HG03064 (cell line): ENCODE data around the gene REXO4.
"Not testable (repeated sequence)": the region's sequence is repeated elsewhere in the genome, so short reads cannot be mapped to it uniquely, and the experiment has no call there.

Experiments used
- ATAC-seq: cut with Tn5 transposase; IDR thresholded peaks from one replicate; pipeline ENCODE4 v1.9.1; 2021; ENCODE audit warnings: low read depth; ENCODE audit not compliant: unreplicated experiment

The REXO4 gene

DNA sequence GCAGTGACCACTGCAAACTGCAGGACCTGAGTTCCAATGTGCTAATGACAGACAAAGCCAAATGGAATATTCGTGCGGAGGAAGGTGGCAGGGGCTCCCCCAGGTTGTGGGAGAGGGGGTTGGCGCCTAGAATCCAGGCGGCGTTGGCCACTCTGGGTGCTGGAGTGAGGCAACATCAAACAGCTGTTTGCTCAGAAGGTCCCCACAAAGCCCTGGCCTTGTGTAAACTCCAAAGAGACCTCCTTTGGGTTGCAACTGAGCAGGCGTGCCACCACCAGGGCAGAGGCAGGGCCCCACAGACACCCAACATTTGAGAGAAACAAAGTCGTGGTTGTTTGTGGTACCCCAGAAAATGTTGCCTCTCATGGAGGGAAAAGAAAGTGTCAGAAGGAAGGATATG lies 27.1 kb downstream of the REXO4 start:
- ATAC-seq, result no peak

DNA sequence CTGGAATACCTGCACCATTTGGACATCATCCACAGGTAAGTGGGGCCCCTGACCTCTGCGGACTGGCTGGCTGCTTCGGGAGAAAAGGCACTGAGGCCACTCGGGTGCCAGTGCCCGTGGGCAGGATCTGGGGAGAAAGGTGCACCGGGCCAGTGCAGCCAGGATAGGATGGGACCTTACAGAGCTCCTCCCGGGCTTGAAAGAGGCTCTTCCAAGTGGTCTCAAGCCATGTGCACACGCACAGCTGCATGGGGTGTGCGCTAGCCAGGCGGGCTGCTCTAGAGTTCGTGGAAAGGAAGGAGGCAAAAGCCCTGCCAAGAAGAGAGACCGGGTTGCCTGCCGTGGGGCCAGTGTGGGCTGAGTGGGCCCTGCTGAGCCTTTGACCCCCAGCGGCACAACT lies 28.2 kb downstream of the REXO4 start:
- no peak for ATAC-seq

DNA sequence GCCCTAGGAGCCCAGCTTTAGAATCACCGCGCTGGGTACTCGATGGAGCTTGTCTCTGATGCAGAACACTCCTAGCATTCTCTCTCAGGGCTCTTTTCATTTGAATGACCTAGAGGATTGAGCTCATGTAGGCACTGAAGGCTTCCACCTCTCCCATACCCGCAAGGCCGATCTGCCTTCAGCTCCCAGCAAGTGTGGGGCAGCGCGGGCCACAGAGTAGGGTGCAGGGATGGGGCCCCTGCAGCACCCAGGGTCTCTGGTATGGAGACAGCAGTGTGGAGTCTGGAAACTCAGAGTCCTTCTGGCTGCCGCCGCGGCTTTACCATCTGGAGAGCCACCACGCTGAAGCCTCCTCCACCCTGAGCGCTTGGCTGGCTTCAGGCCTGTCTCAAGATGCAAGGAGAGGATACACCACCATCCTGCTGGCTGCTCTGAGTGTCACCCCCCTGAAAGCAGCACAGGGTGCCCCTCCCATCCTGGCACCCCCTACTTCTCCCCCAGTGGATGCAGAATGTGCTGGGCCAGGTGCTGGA lies 28.7 kb downstream of the REXO4 start:
- ATAC-seq, result no peak

DNA sequence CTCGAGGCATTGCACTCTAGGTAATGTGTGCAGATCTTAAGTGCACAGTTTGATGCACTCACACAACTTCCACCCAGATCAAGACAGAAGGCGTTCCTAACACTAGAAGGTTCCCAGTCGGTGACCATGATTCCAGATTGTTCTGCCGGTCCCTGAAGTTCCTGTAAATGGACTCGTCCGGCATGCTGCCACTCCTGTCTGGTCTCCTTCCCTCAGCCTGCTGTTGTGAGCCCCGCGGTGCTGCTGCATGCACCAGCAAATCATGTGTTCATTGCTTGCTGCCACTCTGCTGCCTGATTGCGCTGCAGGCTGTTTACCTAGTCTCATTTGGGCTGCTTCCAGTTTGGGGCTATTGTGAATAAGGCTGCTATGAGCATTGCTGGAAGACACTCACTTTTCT lies 30.1 kb downstream of the REXO4 start:
- no peak for ATAC-seq

DNA sequence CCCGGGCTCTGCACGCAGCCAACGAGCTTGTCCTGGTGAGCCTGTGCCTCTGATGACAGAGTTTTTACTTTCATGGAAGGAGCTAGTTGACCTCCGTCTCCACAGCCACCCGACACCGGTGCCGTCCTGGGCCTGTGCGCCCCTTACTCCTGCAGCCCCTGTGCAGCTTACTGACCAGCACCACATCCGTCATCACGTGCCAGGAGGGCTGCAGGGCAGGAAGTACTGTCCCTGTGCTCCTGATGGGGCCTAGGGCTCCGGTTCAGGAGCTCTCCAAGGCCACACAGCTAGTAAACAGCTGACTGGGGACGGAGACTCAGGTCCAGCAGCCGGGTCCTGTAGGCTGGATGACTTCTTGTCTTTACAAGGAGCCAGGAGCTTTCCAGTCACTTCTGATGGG lies 31.5 kb downstream of the REXO4 start:
- ATAC-seq, result no peak

DNA sequence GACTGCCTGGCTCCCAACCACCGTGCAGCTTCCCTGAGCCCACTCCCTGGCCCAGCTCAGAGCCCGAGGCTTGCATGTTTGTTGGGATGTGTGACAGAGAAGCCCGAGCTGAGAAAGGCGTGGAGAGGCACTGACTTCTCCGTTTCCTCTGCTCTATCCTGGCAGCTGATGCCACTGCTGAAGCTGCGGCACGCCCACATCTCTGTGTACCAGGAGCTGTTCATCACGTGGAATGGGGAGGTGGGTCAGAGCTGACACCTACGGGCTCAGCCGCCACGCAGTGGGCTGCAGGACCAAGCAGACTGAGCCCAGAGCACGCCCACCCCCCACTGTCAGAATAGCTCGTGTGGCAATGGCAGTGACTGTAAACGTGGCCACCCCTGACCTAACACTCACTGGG lies 32.4 kb downstream of the REXO4 start:
- ATAC-seq, result no peak

DNA sequence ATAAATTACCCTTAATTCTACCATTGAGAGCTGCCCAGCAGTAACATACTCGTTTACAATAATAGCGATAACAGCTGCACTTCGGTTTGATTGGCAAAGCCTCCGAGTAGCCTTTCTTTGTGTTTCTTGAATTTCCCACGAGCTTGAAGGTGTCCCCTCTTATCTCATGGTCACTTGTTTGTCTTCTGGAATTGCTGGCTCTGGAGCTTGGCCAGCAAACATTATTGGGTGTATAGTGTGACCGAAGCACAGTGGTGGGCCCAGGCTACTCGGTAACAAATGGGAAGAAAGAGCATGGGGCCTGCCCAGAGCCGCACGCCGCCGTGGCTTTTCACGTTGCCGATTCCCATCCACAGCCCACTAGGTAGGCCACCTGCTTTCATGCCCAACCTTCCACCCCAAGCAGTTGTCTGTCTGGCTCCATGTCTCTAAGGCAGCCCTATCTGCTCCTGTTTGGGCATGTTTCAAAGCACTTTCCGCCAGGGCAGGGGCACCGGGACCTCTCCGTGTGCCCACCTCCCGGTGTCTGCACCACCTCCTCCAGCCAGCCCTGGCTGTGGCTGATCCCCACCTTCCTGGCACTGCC lies 33.0 kb downstream of the REXO4 start:
- ATAC-seq, result no peak

DNA sequence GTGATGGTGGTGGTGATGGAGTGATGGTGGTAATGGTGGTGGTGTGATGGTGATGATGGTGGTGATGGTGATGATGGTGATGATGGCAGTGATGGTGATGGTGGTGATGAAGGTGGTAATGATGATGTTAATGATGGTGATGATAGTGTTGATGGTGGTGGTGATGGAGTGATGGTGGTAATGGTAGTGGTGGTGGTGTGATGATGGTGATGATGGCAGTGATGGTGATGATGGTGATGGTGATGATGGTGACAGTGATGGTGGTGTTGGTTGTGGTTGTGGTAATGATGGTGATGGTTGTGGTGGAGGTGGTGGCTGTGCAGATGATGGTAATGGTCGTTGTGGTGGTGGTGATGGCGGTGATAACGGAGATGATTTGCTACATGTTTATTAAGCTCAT lies 34.4 kb downstream of the REXO4 start:
- ATAC-seq, result no peak

DNA sequence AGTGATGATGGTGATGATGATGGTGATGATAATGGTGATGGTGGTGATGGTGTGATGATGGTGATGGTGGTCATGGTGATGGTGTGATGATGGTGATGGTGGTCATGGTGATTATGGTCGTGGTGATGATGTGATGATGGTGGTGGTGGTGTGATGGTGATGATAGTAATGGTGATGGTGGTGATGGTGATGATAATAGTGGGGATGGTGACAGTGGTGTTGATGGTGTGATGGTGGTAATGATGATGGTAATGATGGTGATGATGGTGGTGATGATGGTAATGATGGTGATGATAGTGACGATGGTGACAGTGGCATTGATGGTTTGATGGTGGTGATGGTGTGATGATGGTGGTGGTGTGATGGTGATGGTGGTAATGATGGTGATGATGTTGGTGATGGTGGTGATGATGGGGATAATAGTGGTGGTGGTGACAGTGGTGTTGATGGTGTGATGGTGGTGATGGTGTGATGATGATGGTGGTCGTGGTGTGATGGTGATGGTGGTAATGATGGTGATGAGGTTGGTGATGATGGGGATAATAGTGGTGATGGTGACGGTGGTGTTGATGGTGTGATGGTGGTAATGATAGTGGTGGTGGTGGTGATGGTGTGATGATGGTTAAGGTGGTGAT lies 35.2 kb downstream of the REXO4 start:
- no peak for ATAC-seq

DNA sequence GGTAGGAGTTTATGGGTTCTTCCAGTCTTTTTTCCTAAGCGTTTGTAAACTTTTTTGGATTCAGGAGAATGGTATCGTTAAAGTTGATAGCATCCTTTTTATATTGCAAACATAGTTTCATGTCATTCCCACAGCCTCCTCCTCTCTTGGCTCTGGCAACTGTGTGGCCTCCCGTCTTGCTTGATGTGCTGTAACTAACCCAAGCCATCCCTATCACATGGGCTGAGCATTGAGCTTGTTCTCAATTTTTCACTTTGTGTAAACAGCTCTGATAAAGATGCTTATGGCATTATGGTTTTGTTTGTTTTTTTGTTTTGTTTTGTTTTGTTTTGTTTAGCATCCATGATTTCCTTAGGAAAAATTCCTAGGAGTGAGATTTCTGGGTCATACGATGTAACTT lies 37.1 kb downstream of the REXO4 start:
- no peak for ATAC-seq

DNA sequence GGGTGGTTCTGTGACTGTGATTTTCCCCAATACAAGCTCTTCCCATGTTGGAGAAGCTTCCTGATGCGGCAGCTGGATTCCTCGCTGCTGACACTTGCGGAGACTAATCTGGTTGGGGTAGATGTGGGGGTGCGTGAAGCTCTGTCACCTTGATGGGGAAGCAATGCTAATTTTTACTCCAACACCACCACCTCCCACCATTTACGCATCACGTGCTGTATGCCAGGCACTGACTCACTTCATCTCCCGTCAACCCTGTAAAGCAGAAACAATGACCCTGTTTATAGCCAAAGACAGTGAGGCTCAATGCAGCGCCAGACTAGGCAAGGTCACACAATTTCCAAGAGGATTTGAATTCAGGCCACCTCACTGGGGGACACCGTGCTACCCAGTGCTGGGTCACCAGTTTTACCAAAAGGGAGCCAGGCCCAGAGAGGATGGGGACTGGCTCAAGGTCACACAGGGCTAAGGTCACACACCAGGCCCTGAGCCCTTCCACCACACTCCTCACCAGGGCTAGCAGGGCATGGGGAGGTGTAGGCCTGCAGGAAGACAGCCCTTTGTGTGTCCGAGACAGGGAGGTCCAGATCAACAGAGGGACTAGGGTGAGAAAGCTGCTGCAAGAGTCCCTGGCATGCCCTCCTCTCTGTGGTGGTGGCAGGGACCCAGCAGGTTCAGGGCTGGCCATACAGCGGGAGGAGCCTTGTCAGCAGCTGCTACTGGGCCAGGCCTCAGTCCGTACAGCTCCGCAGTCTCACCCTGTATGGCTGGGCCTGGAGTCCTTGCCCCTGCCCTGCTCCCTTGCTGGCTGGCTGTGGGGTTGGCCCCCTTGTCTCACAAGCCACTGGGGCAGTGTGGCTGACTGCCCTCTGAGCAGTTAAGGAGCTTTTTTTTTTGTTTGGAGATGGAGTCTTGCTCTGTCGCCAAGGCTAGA lies 38.4 kb downstream of the REXO4 start:
- no peak for ATAC-seq

DNA sequence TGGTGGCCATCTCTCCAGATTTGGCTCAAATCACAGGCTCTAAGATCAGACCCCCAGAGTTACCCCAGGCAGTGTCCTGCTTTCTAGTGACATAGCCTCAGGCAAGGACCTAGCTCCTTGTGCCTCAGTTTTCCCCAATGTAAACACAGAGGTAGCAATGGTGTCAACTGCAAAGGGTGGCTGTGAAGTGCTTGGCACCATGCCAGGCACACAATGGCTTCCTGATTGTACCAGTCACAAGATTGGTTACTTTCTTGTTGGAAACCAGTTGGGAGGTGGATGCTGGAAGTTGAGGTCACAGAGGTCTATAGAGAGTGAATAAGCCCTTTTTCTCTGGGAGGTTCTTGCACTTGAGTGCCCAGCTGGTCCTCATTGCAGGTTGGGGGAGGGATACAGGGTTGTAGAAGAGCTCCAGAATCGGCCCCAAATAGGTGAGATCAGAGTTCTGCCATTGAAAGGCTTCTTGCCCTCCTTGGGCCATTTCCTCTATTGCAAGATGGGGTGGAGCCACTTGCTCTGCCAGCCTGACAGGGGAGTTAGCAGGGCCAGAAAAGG lies 39.3 kb downstream of the REXO4 start:
- ATAC-seq, result no peak

DNA sequence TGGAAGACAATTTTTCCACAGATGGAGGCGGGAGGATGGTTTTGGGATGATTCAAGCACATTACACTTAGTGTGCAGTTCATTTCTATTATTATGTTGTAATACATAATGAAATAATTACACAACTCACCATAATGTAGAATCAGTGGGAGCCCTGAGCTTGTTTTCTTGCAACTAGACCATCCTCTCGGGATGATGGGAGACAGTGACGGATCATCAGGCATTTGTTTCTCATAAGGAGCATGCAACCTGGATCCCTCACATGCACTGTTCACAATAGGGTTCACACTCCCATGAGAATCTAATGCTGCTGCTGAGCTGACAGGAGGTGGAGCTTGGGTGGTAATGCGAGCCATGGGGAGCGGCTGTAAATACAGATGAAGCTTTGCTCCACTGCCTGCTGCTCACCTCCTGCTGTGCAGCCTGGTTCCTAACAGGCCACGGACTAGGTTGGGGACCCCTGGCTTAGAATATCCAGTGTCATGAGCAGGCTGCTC lies 40.0 kb downstream of the REXO4 start:
- no peak for ATAC-seq

DNA sequence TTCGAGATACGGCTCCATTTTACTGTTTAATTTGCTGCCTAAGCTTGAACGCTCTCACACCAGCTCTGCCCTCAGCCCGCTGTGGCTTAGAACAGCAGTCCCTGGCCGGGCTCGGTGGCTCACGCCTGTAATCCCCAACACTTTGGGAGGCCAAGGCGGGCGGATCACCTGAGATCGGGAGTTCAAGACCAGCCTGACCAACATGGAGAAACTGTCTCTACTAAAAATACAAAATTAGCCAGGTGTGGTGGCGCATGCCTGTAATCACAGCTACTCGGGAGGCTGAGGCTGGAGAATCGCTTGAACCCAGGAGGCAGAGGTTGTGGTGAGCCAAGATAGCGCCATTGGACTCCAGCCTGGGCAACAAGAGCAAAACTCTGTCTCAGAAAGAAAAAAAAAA lies 40.5 kb downstream of the REXO4 start:
- not testable (repeated sequence) for ATAC-seq

DNA sequence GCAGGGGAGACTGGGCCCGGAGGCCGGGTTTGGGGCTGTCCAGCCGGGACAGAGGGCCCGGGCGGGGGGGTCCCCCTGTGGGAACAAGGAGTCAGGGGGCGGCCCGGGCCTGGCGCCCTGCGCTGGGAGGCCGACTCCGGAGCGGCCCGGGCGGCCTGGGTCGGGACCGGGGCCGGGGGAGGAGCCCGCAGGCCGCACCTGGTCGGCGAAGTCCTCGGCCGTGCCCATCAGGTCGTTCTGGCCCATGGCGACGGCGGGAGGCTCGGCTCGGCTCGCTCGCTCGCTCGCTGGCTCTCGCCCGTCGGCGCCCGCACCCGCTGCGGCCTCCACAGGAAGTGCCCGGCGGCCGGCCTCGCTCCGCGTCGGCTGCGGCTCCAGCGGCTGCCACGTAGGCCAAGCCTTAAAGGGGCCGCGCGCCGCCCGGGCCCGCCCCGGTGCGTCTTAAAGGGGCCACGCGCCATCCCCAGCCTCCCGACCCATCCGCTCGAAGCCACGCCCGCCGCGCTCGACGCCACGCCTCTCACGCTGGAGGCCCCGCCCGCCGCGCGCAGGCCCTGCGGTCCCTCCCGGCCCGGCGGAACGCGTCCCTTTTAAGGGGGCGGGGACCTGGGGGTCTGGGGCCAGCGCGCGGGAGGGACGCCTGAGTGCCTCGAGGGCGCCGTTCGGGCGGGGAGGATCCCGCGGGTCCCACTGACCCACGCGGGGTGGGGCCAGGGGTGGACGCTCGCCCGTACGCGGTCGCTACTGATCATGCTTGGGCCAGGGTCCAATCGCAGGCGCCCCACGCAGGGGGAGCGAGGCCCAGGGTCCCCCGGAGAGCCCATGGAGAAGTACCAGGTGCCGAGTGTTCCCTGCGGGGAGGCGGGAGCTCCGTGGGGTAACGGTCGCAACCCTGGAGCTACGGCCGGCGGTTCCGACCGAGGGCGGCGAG lies 41.8 kb downstream of the REXO4 start, which contains the start of the genes STKLD1 and SURF4:
Gene STKLD1 (plus strand): TSS at position 643 of the 931 bp plus-strand sequence. CDS start 108 bp downstream, at position 751.
Gene SURF4 (minus strand): TSS at position 337 of the 931 bp plus-strand sequence. CDS start 91 bp downstream, at position 246.
- peak; percentile 81 for ATAC-seq

DNA sequence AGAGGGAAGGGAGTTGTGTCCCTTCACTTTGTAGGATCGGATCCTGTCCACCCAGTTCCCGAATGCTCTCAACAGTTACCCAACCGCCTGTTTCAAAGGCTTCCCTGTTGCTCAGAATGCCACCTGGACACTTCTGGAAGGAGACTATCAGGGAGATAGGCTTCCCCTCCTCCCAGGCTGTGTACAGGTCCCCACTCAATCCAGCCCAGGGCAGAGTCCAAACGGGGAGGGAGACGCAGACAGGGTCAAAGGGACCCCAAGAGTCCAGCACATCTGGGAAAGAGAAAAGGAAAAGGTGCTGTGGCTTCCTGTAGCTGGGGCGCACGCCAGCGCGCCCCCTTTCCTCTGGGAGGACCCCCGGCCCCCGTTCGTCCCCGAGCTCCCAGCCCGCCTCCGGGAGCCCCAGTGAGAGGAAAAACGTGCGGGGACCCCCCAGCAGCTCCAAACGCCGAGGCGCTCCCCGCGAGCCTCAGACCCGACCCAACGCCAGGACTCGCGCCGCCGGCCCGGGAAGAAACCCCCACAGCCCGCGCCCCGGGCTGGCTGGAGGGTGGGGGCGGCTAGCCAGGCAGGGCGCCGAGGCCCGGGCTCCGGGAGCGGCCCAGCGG lies 42.6 kb downstream of the REXO4 start:
- ATAC-seq, result peak; percentile 7

DNA sequence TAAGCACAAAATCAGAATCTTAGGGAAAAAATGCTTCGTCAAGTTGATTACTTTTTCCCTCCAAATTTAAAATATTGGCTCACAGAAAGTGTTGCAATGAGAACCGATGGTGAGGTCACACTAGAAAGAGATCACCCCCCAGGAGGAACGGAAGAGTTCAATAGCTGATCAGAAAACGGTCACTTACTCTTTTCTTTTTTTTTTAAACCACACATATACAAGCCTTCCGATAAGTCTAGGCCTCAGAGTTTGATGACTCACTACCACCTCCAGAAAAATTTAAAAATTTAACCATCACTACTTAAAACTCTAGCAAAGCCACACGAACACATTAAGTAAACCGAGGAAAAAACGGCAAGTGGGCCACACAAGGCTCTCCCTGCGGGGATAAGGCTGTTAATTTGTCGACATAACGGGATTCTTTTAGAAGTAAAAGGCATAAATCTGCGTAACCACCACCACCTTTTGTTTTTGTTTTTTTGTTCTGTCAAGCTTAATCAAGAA lies 43.1 kb downstream of the REXO4 start:
- no peak for ATAC-seq

DNA sequence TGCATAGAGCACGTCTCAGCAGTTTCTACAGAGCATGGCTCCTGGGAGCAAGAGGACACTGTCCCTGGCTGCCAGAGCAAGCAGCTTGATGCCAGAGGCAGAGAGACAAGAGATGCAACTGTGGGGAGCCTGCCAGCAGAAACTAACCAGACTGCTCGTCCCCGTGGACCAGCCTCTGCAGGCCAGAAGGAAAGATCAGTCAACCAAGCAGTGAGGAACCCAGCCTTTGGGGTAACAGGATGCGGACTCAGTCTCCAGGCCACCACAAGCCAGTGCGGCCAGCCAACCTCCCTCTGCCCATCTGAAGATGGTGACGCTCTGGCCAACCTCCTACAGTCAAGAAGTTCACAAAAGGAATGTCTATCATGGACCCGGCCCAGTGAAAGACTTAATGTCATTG lies 45.7 kb downstream of the REXO4 start:
- ATAC-seq, result no peak

DNA sequence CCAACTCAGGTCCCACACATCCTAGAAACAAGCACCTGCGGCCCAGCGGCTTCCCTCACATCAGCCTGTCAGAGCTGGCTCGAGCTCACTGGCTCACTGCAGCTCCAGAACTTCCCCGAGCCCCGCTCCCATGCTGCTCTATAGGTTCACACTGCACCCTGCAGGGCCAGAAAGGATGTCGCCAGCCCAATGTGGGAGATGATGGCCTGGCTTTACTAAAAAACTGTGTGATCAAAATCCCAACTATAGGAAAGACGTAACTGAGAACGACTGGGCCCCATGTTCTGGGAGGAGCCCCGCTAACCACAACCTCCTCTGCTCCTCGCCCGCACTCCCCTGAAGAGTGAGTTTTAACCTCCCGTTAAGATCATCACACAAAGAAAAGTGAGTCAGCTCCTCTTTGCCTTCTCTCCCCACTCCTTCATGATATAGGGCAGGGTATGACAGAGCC lies 46.5 kb downstream of the REXO4 start:
- ATAC-seq, result no peak
